Upper lobe of right lung (tissue), 1 donor: ENCODE results near the gene HIKESHI. TPM values are rescaled to one million over a fixed set of nuclear protein-coding genes. Genes with fewer than 3 reads are reported as not detected.

Source experiments
- ATAC-seq: fragments of 200-7000 bp; cut with Tn5 transposase; one replicate; pipeline ENCODE4 v1.9.1; 2020; ENCODE audit warnings: mild to moderate bottlenecking, moderate library complexity
- DNase-seq: peaks from one replicate; pipeline ENCODE4 v3.0.0-alpha.2; 2020
- H3K27ac ChIP-seq: fragments of 200-600 bp; one replicate; pipeline ENCODE4 v1.8.0; 2022
- H3K27me3 ChIP-seq: fragments of 200-600 bp; one replicate; pipeline ENCODE4 v1.8.0; 2022; ENCODE audit warnings: mild to moderate bottlenecking
- H3K36me3 ChIP-seq: fragments of 200-600 bp; one replicate; pipeline ENCODE4 v1.8.0; 2022
- H3K4me1 ChIP-seq: fragments of 200-600 bp; one replicate; pipeline ENCODE4 v1.8.0; 2022
- H3K4me3 ChIP-seq: fragments of 200-600 bp; one replicate; pipeline ENCODE4 v1.8.0; 2022; ENCODE audit warnings: mild to moderate bottlenecking
- H3K9me3 ChIP-seq: fragments of 200-600 bp; one replicate; pipeline ENCODE4 v1.8.0; 2022
- intact Hi-C: fragments of 100-400 bp; cut with DNase I; formaldehyde crosslinking; loops from one replicate; pipeline ENCODE4 v1.11.0; 2022
- total RNA-seq: library from RNA; stranded (reverse); fragmentation: NEBNext Ultra II Directional; extraction: Animal tissue kit (Norgen Biotek cat#: 25700); gene quantifications from one replicate; pipeline ENCODE4 v1.2.1, GENCODE V29; 2021
- TF ChIP-seq, protein P1 (sequence below): fragments of 200-600 bp; IDR thresholded peaks from one replicate; pipeline ENCODE4 v1.8.0; 2022; ENCODE audit warnings: antibody characterized with exemption
- donor health status: DM: no; HTN: yes; CAD: no; lungs with severe emphysema.

HIKESHI gene
- total RNA-seq, 1 donor from 2014 or later = 23.9 TPM

DNA sequence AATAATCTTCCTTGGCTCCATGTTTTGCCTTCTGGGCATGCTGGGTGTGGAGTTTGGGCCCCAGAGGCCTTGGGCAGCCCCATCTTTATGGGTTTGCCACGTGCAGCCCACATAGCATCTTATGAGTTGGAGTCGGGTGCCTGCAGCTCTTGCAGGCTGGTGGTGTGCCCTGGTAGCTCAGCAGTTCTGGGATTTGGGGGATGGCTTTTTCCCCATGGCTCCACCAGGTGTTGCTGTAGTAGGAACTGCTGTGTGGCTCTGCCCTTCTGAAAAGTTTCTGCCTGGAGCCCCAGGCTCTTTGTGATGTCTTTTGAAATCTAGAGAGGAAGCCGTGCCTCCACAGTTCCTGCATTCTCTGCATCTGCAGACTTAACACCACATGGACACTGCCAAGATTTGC is 40.7 kb upstream of the HIKESHI start:
- no peak overlapping the region for H3K27ac ChIP-seq
- no peak for DNase-seq
- no peaks in the 10 kb centered on the region for H3K27me3 ChIP-seq
- H3K4me3 ChIP-seq = no peak overlapping the region
- no peak for ATAC-seq
- no peaks in the 10 kb centered on the region for H3K9me3 ChIP-seq
- intact Hi-C loops = no loop called here
- H3K36me3 ChIP-seq = peaks cover 46% of the 10 kb centered on the region
- H3K4me1 ChIP-seq = no peaks in the 10 kb centered on the region
- TF ChIP-seq, protein P1, sequence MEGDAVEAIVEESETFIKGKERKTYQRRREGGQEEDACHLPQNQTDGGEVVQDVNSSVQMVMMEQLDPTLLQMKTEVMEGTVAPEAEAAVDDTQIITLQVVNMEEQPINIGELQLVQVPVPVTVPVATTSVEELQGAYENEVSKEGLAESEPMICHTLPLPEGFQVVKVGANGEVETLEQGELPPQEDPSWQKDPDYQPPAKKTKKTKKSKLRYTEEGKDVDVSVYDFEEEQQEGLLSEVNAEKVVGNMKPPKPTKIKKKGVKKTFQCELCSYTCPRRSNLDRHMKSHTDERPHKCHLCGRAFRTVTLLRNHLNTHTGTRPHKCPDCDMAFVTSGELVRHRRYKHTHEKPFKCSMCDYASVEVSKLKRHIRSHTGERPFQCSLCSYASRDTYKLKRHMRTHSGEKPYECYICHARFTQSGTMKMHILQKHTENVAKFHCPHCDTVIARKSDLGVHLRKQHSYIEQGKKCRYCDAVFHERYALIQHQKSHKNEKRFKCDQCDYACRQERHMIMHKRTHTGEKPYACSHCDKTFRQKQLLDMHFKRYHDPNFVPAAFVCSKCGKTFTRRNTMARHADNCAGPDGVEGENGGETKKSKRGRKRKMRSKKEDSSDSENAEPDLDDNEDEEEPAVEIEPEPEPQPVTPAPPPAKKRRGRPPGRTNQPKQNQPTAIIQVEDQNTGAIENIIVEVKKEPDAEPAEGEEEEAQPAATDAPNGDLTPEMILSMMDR = no peak

DNA sequence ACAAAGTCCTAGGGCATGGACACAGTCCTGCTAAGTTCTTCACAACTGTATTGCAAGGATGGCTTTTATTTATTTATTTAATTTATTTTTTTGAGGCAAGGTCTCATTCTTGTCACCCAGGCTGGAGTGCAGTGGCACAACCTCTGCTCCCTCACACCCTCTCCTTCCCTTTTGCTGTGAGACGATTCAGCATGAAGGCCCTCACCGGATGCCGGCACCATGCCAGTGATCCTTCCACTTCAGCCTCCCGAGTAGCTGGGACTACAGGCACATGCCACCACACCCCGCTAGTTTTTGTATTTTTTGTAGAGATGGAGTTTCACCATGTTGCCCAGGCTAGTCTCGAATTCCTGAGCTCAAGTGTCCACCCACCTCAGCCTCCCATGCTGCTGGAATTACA is 39.7 kb upstream of the HIKESHI start:
- no peak for ATAC-seq
- no peak overlapping the region for H3K4me3 ChIP-seq
- peaks cover 38% of the 10 kb centered on the region for H3K36me3 ChIP-seq
- no peak for DNase-seq
- no peak overlapping the region for H3K27ac ChIP-seq
- intact Hi-C loops = no loop called here
- no peaks in the 10 kb centered on the region for H3K4me1 ChIP-seq
- H3K27me3 ChIP-seq = no peaks in the 10 kb centered on the region
- no peaks in the 10 kb centered on the region for H3K9me3 ChIP-seq
- TF ChIP-seq, protein P1 = no peak

DNA sequence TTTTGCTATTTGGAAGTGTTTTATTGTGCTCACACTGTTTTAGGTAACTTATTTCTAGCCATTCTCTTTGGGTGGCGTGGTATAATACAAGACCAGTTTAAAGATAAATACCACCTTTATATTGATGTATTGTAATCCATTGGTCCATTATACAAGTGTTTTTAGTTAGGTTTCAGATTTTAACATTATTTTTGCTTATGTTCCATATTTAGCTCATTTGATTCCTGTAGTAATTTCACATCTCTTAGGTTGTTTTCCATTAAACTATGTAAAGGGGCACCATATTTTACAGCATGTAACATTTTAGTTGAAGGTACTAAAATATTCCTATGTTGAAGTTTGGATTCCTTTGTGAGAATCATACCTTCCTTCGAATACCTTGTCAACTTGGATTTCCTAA is 37.4 kb upstream of the HIKESHI start:
- H3K27me3 ChIP-seq = no peaks in the 10 kb centered on the region
- H3K9me3 ChIP-seq = no peaks in the 10 kb centered on the region
- H3K36me3 ChIP-seq = peaks cover 24% of the 10 kb centered on the region
- intact Hi-C loops = no loop called here
- ATAC-seq (no peak), DNase-seq (no peak)
- H3K4me3 ChIP-seq = no peak overlapping the region
- TF ChIP-seq, protein P1 = no peak
- H3K27ac ChIP-seq = no peak overlapping the region
- no peaks in the 10 kb centered on the region for H3K4me1 ChIP-seq

DNA sequence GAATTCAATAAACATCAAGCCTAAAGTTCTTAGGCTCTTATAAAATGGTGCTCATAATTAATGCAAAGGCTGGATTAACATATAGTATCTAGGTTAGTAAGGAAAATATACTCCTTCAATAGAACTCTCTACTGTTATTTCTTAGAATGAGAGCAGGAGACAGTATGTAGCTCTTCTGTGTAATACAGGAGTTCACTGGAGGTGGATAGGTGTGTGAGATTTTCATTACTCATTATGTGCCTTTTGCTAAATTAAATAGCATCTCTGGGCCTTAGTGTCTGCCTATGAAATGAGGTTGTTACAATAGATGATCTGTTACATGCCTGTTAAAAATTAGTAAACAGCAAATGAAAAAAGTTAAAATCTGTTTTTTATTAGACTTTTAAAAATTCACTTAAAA is 36.8 kb upstream of the HIKESHI start:
- Histone ChIP-seq H3K27ac (no peak overlapping the region), H3K27me3 (no peaks in the 10 kb centered on the region), H3K4me1 (no peaks in the 10 kb centered on the region), H3K9me3 (no peaks in the 10 kb centered on the region), H3K36me3 (peaks cover 24% of the 10 kb centered on the region), H3K4me3 (no peak overlapping the region)
- intact Hi-C loops = no loop called here
- TF ChIP-seq, protein P1 = no peak
- DNase-seq = no peak
- no peak for ATAC-seq

DNA sequence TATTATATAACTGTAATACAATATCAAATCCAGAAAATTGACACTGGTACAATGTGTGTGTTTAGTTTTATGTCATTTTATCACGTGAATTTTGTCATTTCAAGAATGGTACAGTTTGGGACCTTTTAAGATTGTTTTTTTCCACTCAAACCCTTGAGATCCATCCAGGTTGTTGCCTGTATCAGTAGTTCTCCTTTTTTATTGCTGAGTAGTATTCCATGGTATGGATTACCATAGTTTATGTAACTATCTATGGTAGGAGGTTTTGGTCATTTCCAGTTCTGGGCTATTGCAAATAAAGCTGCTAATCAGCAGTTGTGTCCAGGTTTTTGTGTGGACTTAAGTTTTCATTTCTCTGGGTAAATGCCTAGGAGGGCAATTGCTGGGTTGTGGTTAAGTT is 32.4 kb upstream of the HIKESHI start:
- no peak for DNase-seq
- Histone ChIP-seq H3K4me3 (no peak overlapping the region), H3K27me3 (no peaks in the 10 kb centered on the region), H3K9me3 (no peaks in the 10 kb centered on the region), H3K4me1 (no peaks in the 10 kb centered on the region), H3K27ac (no peak overlapping the region), H3K36me3 (peaks cover 15% of the 10 kb centered on the region)
- no peak for ATAC-seq
- TF ChIP-seq, protein P1 = no peak
- intact Hi-C loops = no loop called here

DNA sequence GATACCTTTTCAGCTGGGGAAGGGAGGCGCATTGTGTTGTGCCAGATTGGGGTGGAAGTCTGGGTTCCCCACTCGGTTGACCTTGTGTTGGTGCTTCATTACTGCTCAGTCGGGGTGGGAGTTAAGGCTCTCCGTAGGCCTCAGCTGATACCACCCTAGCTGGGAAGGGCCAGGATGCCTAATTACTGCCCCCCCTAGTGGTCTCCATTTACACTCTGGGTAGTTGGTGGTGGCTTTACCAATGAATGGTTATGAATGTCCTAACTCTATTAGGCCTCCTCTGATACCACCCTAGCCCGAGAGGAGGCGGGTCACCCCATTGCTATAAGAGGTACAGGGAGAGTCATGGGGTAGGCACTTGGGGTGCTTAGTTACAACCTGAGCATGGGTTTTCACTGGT is 27.5 kb upstream of the HIKESHI start:
- TF ChIP-seq, protein P1 = no peak
- intact Hi-C loops = no loop called here

More for the DNA sequence above, 27.5 kb upstream of the HIKESHI start:
- Histone ChIP-seq H3K4me1 (peaks cover 15% of the 10 kb centered on the region), H3K27ac (no peak overlapping the region), H3K4me3 (no peak overlapping the region), H3K36me3 (peaks cover 36% of the 10 kb centered on the region), H3K27me3 (no peaks in the 10 kb centered on the region), H3K9me3 (no peaks in the 10 kb centered on the region)
- peak; percentile 30 for ATAC-seq
- no peak for DNase-seq
